Measurements from ENCODE around the gene NUP160. TPM values are rescaled to one million over a fixed set of nuclear protein-coding genes. Genes with fewer than 3 reads are reported as not detected.
"Not testable (repeated sequence)": the region's sequence is repeated elsewhere in the genome, so short reads cannot be mapped to it uniquely, and the experiment has no call there.

Gene NUP160
- total RNA-seq, 1 experiment from 2014 or later: 53.8 TPM

GRCh38 chr11:47895035-47895434 is 46.9 kb upstream of the NUP160 start:
- no peak overlapping the region for H3K9ac ChIP-seq (ENCODE audit: low read length)
- ChIA-PET CTCF (no interaction called here), POLR2A (no interaction called here), RAD21 (ENCODE audit: low non-redundant PET in 1 of 2, low total read pairs in 2 of 2, uncharacterized antibody in 2 of 2, unreplicated experiment in 2 of 2) (no interaction called here)
- no TSS peak for BruUV-seq (replicated peaks)
- intact Hi-C loops (cut with micrococcal nuclease): no loop called here
- ATAC-seq (no peak), DNase-seq (ENCODE audit: low read depth, low spot score) (no peak)
- H3K9me2 ChIP-seq (ENCODE audit: insufficient read depth): no peaks in the 10 kb centered on the region
- no peak overlapping the region for H3K4me3 ChIP-seq (replicated peaks in 1 of 2; ENCODE audit: low read depth in 1 of 2, low read length in 2 of 2)
- H4K20me1 ChIP-seq (ENCODE audit: insufficient read depth): no peaks in the 10 kb centered on the region
- H3K4me2 ChIP-seq (ENCODE audit: low read length): no peak overlapping the region
- no peak for TF ChIP-seq EGR1 (IDR thresholded peaks at IDR 0.05; ENCODE audit: low read depth)
- no peaks in the 10 kb centered on the region for H3K4me1 ChIP-seq (ENCODE audit: control insufficient read depth in 1 of 2, insufficient read depth in 2 of 2, low read length in 2 of 2)
- H3K79me2 ChIP-seq (ENCODE audit: insufficient read depth, low read length): no peaks in the 10 kb centered on the region
- no peak overlapping the region for H2AFZ ChIP-seq (ENCODE audit: low read depth, low read length, poor library complexity, severe bottlenecking)
- H3K9me3 ChIP-seq (ENCODE audit: control insufficient read depth in 1 of 2, insufficient read depth in 1 of 2, low read depth in 1 of 2, low read length in 2 of 2): no peaks in the 10 kb centered on the region
- no peak overlapping the region for H3K27ac ChIP-seq (ENCODE audit: low read depth, low read length)
- no peaks in the 10 kb centered on the region for H3K36me3 ChIP-seq (ENCODE audit: control insufficient read depth in 1 of 2, insufficient read depth in 2 of 2, low read length in 2 of 2)
- H3K27me3 ChIP-seq (ENCODE audit: insufficient read depth, low read length): no peaks in the 10 kb centered on the region

- H2AFZ ChIP-seq (ENCODE audit: low read depth, low read length, poor library complexity, severe bottlenecking); CTCF ChIA-PET; intact Hi-C loops (cut with micrococcal nuclease); H3K27me3 ChIP-seq (ENCODE audit: insufficient read depth, low read length); RAD21 ChIA-PET (ENCODE audit: low non-redundant PET in 1 of 2, low total read pairs in 2 of 2, uncharacterized antibody in 2 of 2, unreplicated experiment in 2 of 2); ATAC-seq; DNase-seq (ENCODE audit: low read depth, low spot score); H3K79me2 ChIP-seq (ENCODE audit: insufficient read depth, low read length); H3K9ac ChIP-seq (ENCODE audit: low read length); H3K36me3 ChIP-seq (ENCODE audit: control insufficient read depth in 1 of 2, insufficient read depth in 2 of 2, low read length in 2 of 2); H3K9me2 ChIP-seq (ENCODE audit: insufficient read depth); H3K27ac ChIP-seq (ENCODE audit: low read depth, low read length); POLR2A ChIA-PET; BruUV-seq (replicated peaks); H3K9me3 ChIP-seq (ENCODE audit: control insufficient read depth in 1 of 2, insufficient read depth in 1 of 2, low read depth in 1 of 2, low read length in 2 of 2); H3K4me2 ChIP-seq (ENCODE audit: low read length); H3K4me1 ChIP-seq (ENCODE audit: control insufficient read depth in 1 of 2, insufficient read depth in 2 of 2, low read length in 2 of 2); H3K4me3 ChIP-seq (replicated peaks in 1 of 2; ENCODE audit: low read depth in 1 of 2, low read length in 2 of 2); H4K20me1 ChIP-seq (ENCODE audit: insufficient read depth): not testable (repeated sequence)
Measured at GRCh38 chr11:47892546-47893276, 44.6 kb upstream of the NUP160 start.

- no peaks in the 10 kb centered on the region for H3K27me3 ChIP-seq (ENCODE audit: insufficient read depth, low read length)
Measured at GRCh38 chr11:47891886-47892285, 43.7 kb upstream of the NUP160 start.

More at GRCh38 chr11:47891886-47892285, 43.7 kb upstream of the NUP160 start:
- ATAC-seq (no peak), DNase-seq (ENCODE audit: low read depth, low spot score) (no peak)
- TF ChIP-seq EZH2phosphoT487 (IDR thresholded peaks at IDR 0.05; ENCODE audit: borderline replicate concordance) (no peak), ZFX (IDR thresholded peaks at IDR 0.05) (no peak), YY1 (IDR thresholded peaks at IDR 0.05; ENCODE audit: extremely low read depth, insufficient replicate concordance, low read depth, low read length) (no peak), RAD21 (IDR thresholded peaks at IDR 0.05; ENCODE audit: low read depth) (no peak), SIN3A (IDR thresholded peaks at IDR 0.05; ENCODE audit: low read depth) (no peak), MAX (IDR thresholded peaks at IDR 0.05) (no peak), ZNF274 (IDR thresholded peaks at IDR 0.05; ENCODE audit: low read depth, low read length) (no peak), TCF7L2 (IDR thresholded peaks at IDR 0.05; ENCODE audit: borderline replicate concordance, extremely low read depth, insufficient read depth, insufficient read length) (no peak), ELF1 (IDR thresholded peaks at IDR 0.05; ENCODE audit: borderline replicate concordance, low read depth) (no peak), EZH2 (IDR thresholded peaks at IDR 0.05) (no peak), SP1 (IDR thresholded peaks at IDR 0.05; ENCODE audit: low read depth) (no peak), CBX3 (IDR thresholded peaks at IDR 0.05; ENCODE audit: low read depth) (no peak), POLR2AphosphoS5 (IDR thresholded peaks at IDR 0.05; ENCODE audit: low read depth, low read length) (no peak), EGR1 (IDR thresholded peaks at IDR 0.05; ENCODE audit: low read depth) (no peak), POLR2A (IDR thresholded peaks at IDR 0.05; ENCODE audit: borderline replicate concordance, extremely low read depth, insufficient read depth, insufficient read length) (no peak)
- Histone ChIP-seq H3K79me2 (ENCODE audit: insufficient read depth, low read length) (no peaks in the 10 kb centered on the region), H3K4me2 (ENCODE audit: low read length) (no peak overlapping the region), H2AFZ (ENCODE audit: low read depth, low read length, poor library complexity, severe bottlenecking) (no peak overlapping the region), H3K9ac (ENCODE audit: low read length) (no peak overlapping the region), H3K36me3 (ENCODE audit: control insufficient read depth in 1 of 2, insufficient read depth in 2 of 2, low read length in 2 of 2) (no peaks in the 10 kb centered on the region), H4K20me1 (ENCODE audit: insufficient read depth) (no peaks in the 10 kb centered on the region), H3K4me1 (ENCODE audit: control insufficient read depth in 1 of 2, insufficient read depth in 2 of 2, low read length in 2 of 2) (no peaks in the 10 kb centered on the region), H3K27ac (ENCODE audit: low read depth, low read length) (no peak overlapping the region), H3K9me3 (ENCODE audit: control insufficient read depth in 1 of 2, insufficient read depth in 1 of 2, low read depth in 1 of 2, low read length in 2 of 2) (no peaks in the 10 kb centered on the region), H3K9me2 (ENCODE audit: insufficient read depth) (no peaks in the 10 kb centered on the region), H3K4me3 (replicated peaks in 1 of 2; ENCODE audit: low read depth in 1 of 2, low read length in 2 of 2) (no peak overlapping the region)
- no TSS peak for BruUV-seq (replicated peaks)
- CTCF ChIA-PET: no interaction called here
- POLR2A ChIA-PET: no interaction called here
- RAD21 ChIA-PET (ENCODE audit: low non-redundant PET in 1 of 2, low total read pairs in 2 of 2, uncharacterized antibody in 2 of 2, unreplicated experiment in 2 of 2): no interaction called here
- intact Hi-C loops (cut with micrococcal nuclease): no loop called here
